Loucy (cell line): Measurements from ENCODE around the gene SSH3.

Experiments
- H2AFZ ChIP-seq: fragments of 200-600 bp; sonication (generic); 2 replicates; pipeline ENCODE4 v1.6.0; 2016; ENCODE audit warnings: antibody characterized with exemption, mild to moderate bottlenecking, low read length, moderate library complexity
- H3F3A ChIP-seq: fragments of 200-600 bp; 2 replicates; pipeline ENCODE4 v1.6.0; 2016; ENCODE audit warnings: antibody characterized with exemption, low read depth, mild to moderate bottlenecking
- H3K27me3 ChIP-seq: fragments of 200-600 bp; sonication (generic); 2 replicates; pipeline ENCODE4 v1.6.1; 2014; ENCODE audit warnings: low read length, mild to moderate bottlenecking; ENCODE audit not compliant: insufficient read depth, poor library complexity, severe bottlenecking
- H3K36me3 ChIP-seq: fragments of 200-600 bp; sonication (generic); 2 replicates; pipeline ENCODE4 v1.6.1; 2016; ENCODE audit warnings: low read length; ENCODE audit not compliant: insufficient read depth
- H3K4me1 ChIP-seq: fragments of 200-600 bp; sonication (generic); 2 replicates; pipeline ENCODE4 v1.5.1; 2014; ENCODE audit warnings: low read length, mild to moderate bottlenecking; ENCODE audit not compliant: insufficient read depth, poor library complexity, severe bottlenecking
- H3K4me2 ChIP-seq: fragments of 200-600 bp; sonication (generic); 2 replicates; pipeline ENCODE4 v1.6.0; 2014; ENCODE audit warnings: antibody characterized with exemption, low read length, low read depth, mild to moderate bottlenecking; ENCODE audit not compliant: poor library complexity, severe bottlenecking
- H3K4me3 ChIP-seq: fragments of 200-600 bp; sonication (generic); 2 replicates; pipeline ENCODE4 v1.5.1; 2014; ENCODE audit warnings: low read length, mild to moderate bottlenecking, mixed read lengths; ENCODE audit not compliant: poor library complexity, severe bottlenecking
- H3K79me2 ChIP-seq: fragments of 200-600 bp; sonication (generic); 2 replicates; pipeline ENCODE4 v1.6.1; 2014; ENCODE audit warnings: low read length; ENCODE audit not compliant: insufficient read depth
- H3K9ac ChIP-seq: fragments of 200-600 bp; sonication (generic); 2 replicates; pipeline ENCODE4 v1.6.0; 2014; ENCODE audit warnings: mild to moderate bottlenecking, low read depth, low read length, moderate library complexity; ENCODE audit not compliant: poor library complexity, severe bottlenecking
- H3K9me2 ChIP-seq: fragments of 200-600 bp; sonication (generic); replicated peaks from 2 replicates; pipeline ENCODE4 v1.6.1; 2016; ENCODE audit warnings: low read depth, low read length, mixed read lengths
- H3K9me3 ChIP-seq: fragments of 200-600 bp; sonication (generic); 2 replicates; pipeline ENCODE4 v1.6.1; 2014; ENCODE audit warnings: mild to moderate bottlenecking, antibody characterized with exemption, low read length, low read depth; ENCODE audit not compliant: insufficient read depth
- H4K20me1 ChIP-seq: fragments of 200-600 bp; sonication (generic); 2 replicates; pipeline ENCODE4 v1.6.0; 2014; ENCODE audit warnings: antibody characterized with exemption, low read length, mild to moderate bottlenecking; ENCODE audit not compliant: insufficient read depth, poor library complexity, severe bottlenecking
- EZH2phosphoT487 ChIP-seq: fragments of 200-600 bp; IDR thresholded peaks from 2 replicates; pipeline ENCODE4 v1.6.1; 2018; ENCODE audit warnings: antibody characterized with exemption, mild to moderate bottlenecking, moderate library complexity, borderline replicate concordance
- TF ChIP-seq, protein P1 (sequence below): fragments of 200-600 bp; sonication (generic); conservative IDR thresholded peaks from 2 replicates; pipeline ENCODE4 v1.5.1; 2014; ENCODE audit warnings: mild to moderate bottlenecking, antibody characterized with exemption, low read length

SSH3 gene

DNA sequence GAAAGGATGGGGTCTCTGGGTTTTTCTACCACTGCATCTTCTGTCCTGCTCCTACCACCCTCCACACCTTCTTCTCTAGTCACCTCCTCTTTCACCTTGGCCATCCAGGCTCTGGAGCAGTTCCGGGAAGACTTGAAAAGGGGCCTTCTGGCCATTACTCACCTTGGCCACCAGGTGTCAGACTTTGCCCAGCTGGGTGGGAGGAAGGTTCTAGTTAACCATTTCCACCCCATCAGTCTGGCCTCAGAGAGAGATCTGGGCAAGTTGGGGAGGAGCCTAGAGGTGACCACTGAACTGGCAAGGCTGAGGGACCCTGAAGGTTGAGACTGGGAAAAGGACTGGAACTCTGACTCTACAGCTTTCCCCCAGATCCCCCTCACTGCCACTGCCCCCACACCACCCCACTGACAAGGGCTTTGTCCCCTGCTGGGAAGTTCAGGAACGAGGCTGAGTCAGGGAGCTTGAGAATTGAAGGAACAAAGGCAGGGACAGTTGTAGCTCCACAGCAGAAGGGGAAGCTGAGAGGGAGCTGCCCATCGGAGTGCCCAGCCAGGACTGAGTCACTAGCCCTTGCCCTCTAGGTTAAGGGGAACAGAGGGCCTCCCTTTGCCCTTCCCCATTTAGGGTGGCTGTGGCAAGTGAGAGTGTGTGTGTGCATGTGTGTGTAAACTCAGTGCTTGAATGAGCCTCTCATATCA is 53.7 kb downstream of the SSH3 start:
- peak overlapping the region; percentile 11 for H3K4me3 ChIP-seq

DNA sequence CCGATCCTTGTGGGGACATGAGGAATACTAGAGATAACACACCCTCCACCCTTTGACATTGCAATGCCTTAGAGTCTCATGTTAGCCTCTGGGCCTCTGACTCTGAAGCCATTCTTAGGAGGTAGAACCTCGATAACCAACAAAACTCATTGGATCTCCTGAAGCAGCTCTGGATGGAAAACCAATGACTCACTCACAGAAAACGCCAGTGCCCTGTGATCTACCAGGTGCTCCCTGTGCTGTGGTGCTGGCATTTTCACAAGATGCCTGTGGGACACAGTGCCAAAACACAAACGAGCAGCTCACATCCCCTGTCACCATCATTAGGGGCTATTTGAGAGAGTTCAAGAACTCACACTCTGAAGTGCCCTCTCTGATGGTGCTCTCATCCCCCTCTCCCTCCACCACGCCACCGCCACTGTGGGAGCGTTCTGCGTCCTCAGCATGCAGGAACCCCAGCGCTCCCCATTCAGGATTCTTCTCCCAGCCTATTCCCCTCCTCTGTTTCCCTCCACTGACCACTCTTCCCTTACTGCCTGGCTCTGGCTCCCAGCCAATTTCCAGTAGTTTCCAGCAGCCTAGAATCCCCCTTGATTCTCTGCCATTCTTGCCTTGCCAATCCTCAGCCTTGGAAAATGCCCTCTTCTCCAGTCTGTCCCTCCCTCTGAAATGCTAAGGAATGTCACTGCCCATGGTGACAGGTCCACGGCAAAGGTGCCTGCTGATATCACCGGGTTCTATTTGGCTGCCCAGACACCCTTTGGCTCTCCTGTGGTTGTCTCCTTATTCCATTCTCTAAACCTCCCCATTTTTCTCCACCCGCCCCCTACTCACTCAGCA is 54.7 kb downstream of the SSH3 start:
- no peaks in the 10 kb centered on the region for H3F3A ChIP-seq
- no peak for TF ChIP-seq EZH2phosphoT487
- TF ChIP-seq, protein P1, sequence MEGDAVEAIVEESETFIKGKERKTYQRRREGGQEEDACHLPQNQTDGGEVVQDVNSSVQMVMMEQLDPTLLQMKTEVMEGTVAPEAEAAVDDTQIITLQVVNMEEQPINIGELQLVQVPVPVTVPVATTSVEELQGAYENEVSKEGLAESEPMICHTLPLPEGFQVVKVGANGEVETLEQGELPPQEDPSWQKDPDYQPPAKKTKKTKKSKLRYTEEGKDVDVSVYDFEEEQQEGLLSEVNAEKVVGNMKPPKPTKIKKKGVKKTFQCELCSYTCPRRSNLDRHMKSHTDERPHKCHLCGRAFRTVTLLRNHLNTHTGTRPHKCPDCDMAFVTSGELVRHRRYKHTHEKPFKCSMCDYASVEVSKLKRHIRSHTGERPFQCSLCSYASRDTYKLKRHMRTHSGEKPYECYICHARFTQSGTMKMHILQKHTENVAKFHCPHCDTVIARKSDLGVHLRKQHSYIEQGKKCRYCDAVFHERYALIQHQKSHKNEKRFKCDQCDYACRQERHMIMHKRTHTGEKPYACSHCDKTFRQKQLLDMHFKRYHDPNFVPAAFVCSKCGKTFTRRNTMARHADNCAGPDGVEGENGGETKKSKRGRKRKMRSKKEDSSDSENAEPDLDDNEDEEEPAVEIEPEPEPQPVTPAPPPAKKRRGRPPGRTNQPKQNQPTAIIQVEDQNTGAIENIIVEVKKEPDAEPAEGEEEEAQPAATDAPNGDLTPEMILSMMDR = no peak
- H3K27me3 ChIP-seq = no peaks in the 10 kb centered on the region
- no peaks in the 10 kb centered on the region for H3K9me2 ChIP-seq
- no peaks in the 10 kb centered on the region for H3K36me3 ChIP-seq
- H3K4me2 ChIP-seq = no peak overlapping the region
- peak overlapping the region; percentile 8 for H3K9ac ChIP-seq
- H4K20me1 ChIP-seq = no peaks in the 10 kb centered on the region
- no peak overlapping the region for H3K4me3 ChIP-seq
- H2AFZ ChIP-seq = no peak overlapping the region
- H3K79me2 ChIP-seq = no peaks in the 10 kb centered on the region
- no peaks in the 10 kb centered on the region for H3K9me3 ChIP-seq
- H3K4me1 ChIP-seq = peaks cover 27% of the 10 kb centered on the region

More for the DNA sequence above, 53.7 kb downstream of the SSH3 start:
- H3K4me1 ChIP-seq = peaks cover 30% of the 10 kb centered on the region
- H3F3A ChIP-seq = no peaks in the 10 kb centered on the region
- H2AFZ ChIP-seq = peak overlapping the region; percentile 52
- peak overlapping the region; percentile 31 for H3K9ac ChIP-seq
- TF ChIP-seq, protein P1 = peak; percentile 98
- no peak for TF ChIP-seq EZH2phosphoT487
- H3K4me2 ChIP-seq = peak overlapping the region; percentile 33
- peaks cover 4% of the 10 kb centered on the region; the same call in 1 of the 2 replicates for H3K79me2 ChIP-seq
- H3K9me2 ChIP-seq = no peaks in the 10 kb centered on the region
- no peaks in the 10 kb centered on the region for H3K27me3 ChIP-seq
- H4K20me1 ChIP-seq = no peaks in the 10 kb centered on the region
- H3K36me3 ChIP-seq = no peaks in the 10 kb centered on the region
- H3K9me3 ChIP-seq = no peaks in the 10 kb centered on the region
